GM19324 (cell line): ENCODE data around the gene ZCCHC7.
"Not testable (repeated sequence)": the region's sequence is repeated elsewhere in the genome, so short reads cannot be mapped to it uniquely, and the experiment has no call there.

Experiments used
- ATAC-seq: cut with Tn5 transposase; IDR thresholded peaks from one replicate; pipeline ENCODE4 v1.9.1; 2021; ENCODE audit warnings: mild to moderate bottlenecking, moderate library complexity; ENCODE audit not compliant: unreplicated experiment, low FRiP score

The ZCCHC7 gene

DNA sequence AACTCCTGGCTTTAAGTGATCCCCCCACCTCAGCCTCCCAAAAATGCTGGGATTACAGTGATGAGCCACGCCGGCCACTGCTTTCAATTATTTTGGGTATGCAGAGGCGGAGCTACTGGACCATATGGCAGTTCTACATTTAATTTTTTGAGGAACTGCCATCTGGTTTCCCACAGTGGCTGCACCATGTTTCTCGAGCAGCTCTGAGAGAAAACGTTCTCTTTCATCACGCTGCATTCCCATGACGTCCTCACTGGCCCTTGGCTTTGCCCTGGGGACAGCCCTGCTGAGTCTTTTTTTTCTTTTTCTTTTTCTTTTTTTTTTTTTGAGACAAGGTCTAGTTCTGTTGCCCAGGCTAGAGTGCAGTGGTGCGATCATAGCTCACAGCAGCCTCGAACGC is 266.6 kb downstream of the ZCCHC7 start:
- ATAC-seq, result no peak

DNA sequence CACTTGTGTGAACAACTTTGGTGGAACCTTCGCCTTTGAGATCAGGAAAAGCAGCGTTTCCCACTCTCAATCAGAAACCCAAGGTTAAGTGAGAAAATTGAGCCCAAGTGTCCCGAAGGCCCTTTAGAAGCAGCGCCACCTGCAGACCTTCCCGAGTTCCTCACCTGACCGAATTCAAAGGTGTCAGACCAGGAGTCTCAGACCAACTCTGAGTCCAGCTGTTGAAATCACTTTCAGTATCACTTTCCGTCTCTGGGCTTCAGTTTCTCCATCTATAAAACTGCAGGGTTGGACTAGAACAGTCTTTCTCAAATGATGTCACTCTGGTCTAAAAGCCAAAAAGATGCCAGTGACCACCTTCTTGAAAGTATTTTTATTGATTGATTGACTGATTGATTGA is 270.4 kb downstream of the ZCCHC7 start:
- peak; percentile 82 for ATAC-seq

DNA sequence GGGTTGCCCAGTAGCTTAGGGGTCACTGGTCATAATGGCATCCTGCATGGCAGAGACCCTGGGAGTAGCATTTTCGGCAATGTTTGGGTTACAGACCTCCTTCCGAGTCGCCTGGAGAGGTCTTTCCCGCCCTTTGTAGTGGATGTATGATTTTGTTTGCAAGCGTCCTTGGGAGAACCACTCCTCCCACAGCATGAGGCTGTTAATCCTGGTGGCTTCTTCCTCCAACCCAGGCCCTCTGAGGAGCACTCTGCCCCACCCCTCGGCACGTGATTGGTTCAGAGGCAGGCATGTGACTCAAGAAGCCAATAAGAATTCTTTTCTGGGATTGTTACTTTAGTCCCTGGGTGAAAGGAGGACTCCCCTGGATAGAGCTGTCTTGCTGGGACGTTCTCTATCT is 271.9 kb downstream of the ZCCHC7 start:
- no peak for ATAC-seq

DNA sequence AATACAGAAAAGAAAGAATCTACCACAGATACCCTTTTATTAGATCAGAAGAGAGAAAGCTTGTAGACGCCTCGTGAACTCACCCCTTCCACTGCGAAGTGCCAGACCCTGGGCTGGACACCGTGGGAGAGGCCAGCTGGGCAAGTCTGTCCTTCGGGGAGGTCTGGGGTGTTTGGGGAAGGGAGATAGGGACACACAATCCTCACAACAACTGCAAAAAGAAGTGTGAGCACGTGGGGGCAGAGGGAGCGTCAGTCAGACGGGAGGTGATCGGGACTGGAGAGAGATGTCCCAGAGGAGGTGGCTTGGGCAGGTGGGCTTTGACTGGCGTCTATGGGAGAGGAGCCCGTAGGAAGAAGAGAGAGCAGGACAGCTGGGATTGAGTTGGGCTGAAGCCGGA is 274.9 kb downstream of the ZCCHC7 start:
- ATAC-seq, result no peak

DNA sequence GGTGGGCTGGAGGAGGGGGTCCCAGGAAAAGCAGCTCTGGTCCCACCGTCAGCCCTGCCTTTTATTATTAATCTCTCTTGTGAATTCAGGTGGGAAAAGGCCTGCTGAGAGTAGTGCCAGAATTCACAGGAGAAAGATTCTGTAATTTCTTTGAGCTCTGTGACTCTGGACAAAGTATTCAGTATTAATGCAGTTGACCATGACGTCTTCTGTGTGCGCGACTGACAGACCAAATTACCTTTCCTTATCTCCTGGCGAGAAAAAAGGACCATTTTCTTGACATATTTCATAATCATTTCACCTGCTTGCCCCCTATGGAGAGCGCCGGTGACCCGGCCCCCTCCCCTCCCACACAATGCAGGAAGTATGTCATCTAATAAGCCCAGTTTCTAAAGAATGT is 275.3 kb downstream of the ZCCHC7 start:
- ATAC-seq, result no peak

DNA sequence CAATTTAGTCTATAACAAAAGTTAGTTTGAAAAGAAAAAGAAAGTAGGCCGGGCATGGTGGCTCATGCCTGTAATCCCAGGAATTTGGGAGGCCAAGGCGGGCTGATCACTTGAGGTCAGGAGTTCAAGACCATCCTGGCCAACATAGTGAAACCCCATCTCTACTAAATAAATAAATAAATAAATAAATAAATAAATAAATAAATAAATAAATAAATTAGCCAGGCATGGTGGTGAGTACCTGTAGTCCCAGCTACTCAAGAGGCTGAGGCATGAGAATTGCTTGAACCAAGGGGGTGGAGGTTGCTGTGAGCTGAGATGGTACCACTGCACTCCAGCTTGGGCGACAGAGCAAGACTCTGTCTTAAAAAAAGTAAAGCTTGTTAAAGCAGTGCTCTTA is 277.6 kb downstream of the ZCCHC7 start:
- not testable (repeated sequence) for ATAC-seq

DNA sequence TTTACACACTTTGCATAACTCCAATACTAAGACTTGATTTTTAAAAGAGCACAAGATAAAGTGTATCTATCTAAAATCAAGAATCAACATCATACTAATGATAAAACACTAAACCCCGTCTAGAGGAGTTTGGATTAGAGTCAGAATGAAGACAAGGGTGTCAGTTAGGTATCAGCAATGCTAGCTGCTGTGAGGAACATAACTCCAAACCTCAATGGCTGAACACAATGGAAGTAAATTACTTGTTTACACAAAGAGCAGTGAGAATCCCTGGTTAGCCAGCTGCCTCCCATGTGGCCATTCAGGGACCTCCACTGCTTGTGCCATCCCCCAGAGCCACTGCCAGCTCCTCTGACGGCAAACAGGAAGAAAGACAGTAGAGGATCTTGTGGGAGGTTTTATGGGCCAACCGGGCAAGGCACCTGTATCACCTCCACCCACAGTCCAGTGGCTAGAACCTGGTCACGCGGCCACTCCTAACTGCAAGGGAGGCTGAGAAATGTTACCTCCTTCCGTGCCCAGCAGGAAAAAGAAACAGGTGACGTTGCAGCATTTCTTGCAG is 278.2 kb downstream of the ZCCHC7 start:
- ATAC-seq, result no peak

DNA sequence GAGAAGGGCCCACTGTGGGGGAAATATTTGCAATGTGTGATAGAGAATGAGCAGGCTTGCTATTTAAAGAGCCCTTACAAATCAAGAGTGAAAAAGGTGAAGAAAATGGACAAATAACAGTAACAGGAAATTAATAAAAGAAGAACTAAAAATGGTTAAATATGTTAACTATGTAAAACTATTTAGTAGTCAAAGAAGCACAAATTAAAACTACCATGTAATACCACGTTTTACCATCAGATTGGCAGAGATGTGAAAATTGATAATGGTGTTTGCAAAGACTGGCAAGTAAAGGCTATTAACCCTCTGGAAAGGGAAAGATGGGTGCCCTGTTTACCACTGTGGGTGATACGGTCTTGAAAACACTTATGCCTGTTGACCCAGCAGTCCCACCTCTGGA is 279.0 kb downstream of the ZCCHC7 start:
- no peak for ATAC-seq

DNA sequence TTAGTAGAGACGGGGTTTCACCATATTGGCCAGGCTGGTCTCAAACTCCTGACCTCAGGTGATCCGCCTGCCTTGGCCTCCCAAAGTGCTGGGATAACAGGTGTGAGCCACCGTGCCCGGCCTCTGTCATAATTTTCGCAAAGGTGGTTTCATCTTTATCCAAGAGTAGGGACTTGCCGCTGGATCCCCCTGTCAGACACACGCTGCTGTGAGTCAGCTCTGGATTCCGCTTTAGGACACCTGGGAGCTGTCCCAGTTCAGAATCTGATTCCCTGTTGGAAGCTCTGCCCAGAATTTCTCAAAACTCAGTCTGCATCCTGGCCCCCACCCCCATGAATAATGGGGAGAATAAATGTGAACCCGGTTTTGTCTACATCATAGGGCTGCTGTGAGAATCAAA is 284.2 kb downstream of the ZCCHC7 start:
- ATAC-seq, result no peak

DNA sequence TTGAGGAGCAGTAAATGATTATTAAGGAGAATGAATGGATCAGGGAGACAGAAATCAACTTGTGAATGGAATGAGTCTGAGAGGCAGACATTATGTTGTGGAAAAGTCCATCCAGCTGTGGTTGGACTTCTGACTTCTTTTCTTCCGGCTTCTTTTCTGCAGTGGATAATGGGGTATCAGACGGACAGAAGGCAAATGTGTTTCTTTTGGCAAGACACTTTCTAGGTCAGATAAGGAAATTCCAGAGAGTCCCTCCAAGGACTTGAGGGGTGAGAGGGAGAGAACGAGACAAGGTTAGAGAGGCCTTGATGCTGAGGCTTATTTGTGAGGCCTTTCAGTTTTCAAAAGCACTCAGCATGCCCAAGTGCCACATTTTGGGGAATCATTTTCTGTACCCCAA is 285.0 kb downstream of the ZCCHC7 start:
- no peak for ATAC-seq

DNA sequence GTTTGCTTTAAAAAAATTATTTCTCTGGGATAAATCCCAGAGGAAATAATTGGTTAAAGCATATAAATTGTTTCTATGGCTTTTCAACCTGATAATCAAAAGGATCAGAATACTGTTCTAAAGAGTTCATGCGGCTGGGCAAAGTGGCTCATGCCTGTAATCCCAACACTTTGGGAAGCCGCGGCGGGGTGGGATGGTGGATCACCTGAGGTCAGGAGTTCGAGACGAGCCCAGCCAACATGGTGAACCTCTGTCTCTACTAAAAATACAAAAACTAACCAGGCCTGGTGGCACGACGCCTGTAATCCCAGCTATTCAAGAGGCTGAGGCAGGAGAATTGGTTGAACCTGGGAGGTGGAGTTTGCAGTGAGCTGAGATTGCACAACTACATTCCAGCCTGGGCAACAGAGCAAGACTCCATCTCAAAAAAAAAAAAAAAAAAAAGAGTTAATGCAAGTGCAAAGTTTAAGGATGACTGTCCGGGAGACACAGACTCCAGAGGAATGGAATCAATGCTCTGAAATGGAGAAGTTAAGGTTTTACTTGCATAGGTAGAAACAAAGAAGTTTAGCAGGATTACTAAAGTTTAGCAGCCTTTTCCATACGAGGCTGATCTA is 285.5 kb downstream of the ZCCHC7 start:
- no peak for ATAC-seq

DNA sequence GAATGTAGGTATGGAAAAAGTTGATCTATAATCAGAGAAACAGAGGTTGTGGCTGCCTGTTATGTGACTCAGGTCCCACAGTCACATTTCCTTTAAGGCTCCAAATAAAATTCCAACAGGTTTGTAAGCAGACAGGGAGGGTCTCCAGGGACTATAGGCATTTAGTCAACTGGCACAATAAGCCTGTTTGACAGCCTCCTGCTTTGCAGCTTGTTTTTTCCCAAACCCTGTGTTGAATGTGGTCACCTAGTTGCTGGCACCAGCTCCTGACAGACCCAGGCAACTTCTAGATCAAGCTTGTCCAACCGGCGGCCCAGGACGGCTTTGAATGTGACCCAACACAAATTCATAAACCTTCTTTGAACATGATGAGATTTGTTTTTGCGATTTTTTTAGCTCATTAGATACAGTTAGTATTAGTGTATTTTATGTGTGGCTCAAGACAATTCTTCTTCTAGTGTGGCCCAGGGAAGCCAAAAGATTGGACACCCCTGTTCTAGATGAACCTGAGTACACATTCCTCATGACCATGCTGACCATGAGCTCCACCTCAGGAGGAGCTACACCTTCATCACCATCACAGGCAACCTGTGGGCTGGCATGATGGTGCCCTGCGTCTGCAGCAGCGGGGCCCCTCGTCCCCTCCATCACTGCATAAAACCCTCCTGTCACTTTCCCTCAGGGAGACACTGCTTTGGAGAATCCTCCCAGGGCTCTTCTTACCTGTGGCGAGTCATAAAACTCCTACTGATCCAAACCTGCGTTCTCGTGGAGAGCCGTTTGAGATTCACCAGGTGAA is 286.4 kb downstream of the ZCCHC7 start:
- ATAC-seq, result no peak

DNA sequence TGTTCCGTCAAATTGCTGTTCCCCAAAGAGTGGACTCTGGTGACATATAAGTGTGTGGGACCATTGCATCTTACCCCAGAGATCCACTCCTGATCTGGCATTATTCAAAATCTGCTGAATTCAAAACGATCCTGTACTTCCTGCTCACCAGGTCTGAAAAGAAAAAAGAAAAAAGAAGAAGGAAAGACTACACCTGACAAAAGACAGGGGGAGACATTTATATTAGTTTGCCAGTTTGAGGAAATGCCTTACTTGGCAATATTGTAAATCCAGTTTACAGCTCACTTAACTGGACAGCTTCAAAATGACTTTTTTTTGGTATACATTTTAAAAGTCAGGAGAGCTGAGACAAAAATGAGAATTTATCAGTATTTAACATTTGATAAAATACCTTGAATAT is 287.1 kb downstream of the ZCCHC7 start:
- ATAC-seq, result no peak
